ENCODE data around the gene BRCC3.

DNA sequence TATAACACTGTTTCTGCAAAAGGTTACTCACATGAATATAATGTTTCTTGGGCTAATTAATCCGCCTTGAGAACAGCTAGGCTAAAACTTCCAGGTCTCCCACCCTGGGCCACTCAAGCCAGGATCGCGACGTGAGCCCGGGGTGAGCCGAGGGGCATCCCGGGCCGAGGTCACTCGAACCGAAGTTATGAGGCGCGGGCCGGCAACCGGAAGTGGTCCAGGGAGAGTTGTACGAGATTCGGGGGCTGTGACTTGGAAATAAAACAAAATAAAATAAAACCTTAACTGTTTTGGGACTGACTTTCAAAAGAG, 689 bp upstream of the BRCC3 start:
- TF ChIP-seq EZH2 (IDR thresholded peaks at IDR 0.05; ENCODE audit: insufficient read depth, poor library complexity, severe bottlenecking) (no peak), EZH2phosphoT487 (IDR thresholded peaks at IDR 0.05; ENCODE audit: insufficient read depth, low read depth) (no peak)
